ENCODE measurements around the gene S100A12.
"Not testable (repeated sequence)": the region's sequence is repeated elsewhere in the genome, so short reads cannot be mapped to it uniquely, and the experiment has no call there.

Gene S100A12

GRCh38 chr1:153349363-153350320 lies 25.8 kb downstream of the S100A12 start:
- no peak overlapping the region for H3K4me2 ChIP-seq (ENCODE audit: low read depth, low read length)
- H3K9me2 ChIP-seq (replicated peaks; ENCODE audit: insufficient read depth, low read length) = no peaks in the 10 kb centered on the region
- H3K36me3 ChIP-seq (replicated peaks; ENCODE audit: insufficient read depth, low read length) = no peaks in the 10 kb centered on the region
- H3K79me2 ChIP-seq (ENCODE audit: low read length) = no peaks in the 10 kb centered on the region
- TF ChIP-seq EZH2phosphoT487 (IDR thresholded peaks at IDR 0.05; ENCODE audit: low read length) = no peak
- no peak for TF ChIP-seq CTCF (IDR thresholded peaks at IDR 0.05; ENCODE audit: low read length)
- no peak for TF ChIP-seq EZH2 (optimal IDR thresholded peaks at IDR 0.05; ENCODE audit: low read depth, low read length)
- DNase-seq = no peak
- peaks cover 14% of the 10 kb centered on the region for H3K4me1 ChIP-seq (ENCODE audit: low read length)
- H3K9me3 ChIP-seq (replicated peaks; ENCODE audit: insufficient read depth, low read length) = no peaks in the 10 kb centered on the region
- H3K27ac ChIP-seq (ENCODE audit: low read length) = no peak overlapping the region
- no peaks in the 10 kb centered on the region for H4K20me1 ChIP-seq (ENCODE audit: insufficient read depth, low read length)
- no peaks in the 10 kb centered on the region for H3F3A ChIP-seq (ENCODE audit: insufficient read depth, low read length)
- no peak overlapping the region for H3K9ac ChIP-seq (ENCODE audit: low read length)
- no peak overlapping the region for H3K4me3 ChIP-seq (ENCODE audit: low read length)
- peaks cover 8% of the 10 kb centered on the region; the same call in 1 of the 2 replicates for H3K27me3 ChIP-seq (replicated peaks; ENCODE audit: insufficient read depth, low read length)
- H2AFZ ChIP-seq (ENCODE audit: low read length) = no peak overlapping the region

GRCh38 chr1:153348511-153349362 lies 26.7 kb downstream of the S100A12 start, which contains the start of gene PGLYRP4:
TSS of gene PGLYRP4 (minus strand) at chr1:153348841. CDS start at chr1:153347932, 909 bp downstream.
- Histone ChIP-seq H3K4me3 (ENCODE audit: low read length) (no peak within 1 kb of the TSS), H2AFZ (ENCODE audit: low read length) (no peak within 1 kb of the TSS), H3K27ac (ENCODE audit: low read length) (no peak within 1 kb of the TSS), H3K27me3 (replicated peaks; ENCODE audit: insufficient read depth, low read length) (peaks cover 8% of the 10 kb centered on the region; the same call in 1 of the 2 replicates), H4K20me1 (ENCODE audit: insufficient read depth, low read length) (no peaks in the 10 kb centered on the region), H3K4me1 (ENCODE audit: low read length) (peaks cover 21% of the 10 kb centered on the region), H3K9me3 (replicated peaks; ENCODE audit: insufficient read depth, low read length) (no peaks in the 10 kb centered on the region), H3K36me3 (replicated peaks; ENCODE audit: insufficient read depth, low read length) (no peaks in the 10 kb centered on the region), H3K9ac (ENCODE audit: low read length) (no peak within 1 kb of the TSS), H3K79me2 (ENCODE audit: low read length) (no peaks in the 10 kb centered on the region), H3F3A (ENCODE audit: insufficient read depth, low read length) (peaks cover 4% of the 10 kb centered on the region; the same call in 1 of the 2 replicates), H3K9me2 (replicated peaks; ENCODE audit: insufficient read depth, low read length) (no peaks in the 10 kb centered on the region), H3K4me2 (ENCODE audit: low read depth, low read length) (no peak within 1 kb of the TSS)
- DNase-seq = no peak
- TF ChIP-seq EZH2 (optimal IDR thresholded peaks at IDR 0.05; ENCODE audit: low read depth, low read length) = no peak
- no peak for TF ChIP-seq CTCF (IDR thresholded peaks at IDR 0.05; ENCODE audit: low read length)
- no peak for TF ChIP-seq EZH2phosphoT487 (IDR thresholded peaks at IDR 0.05; ENCODE audit: low read length)

GRCh38 chr1:153347856-153348255 lies 27.6 kb downstream of the S100A12 start:
- H3K4me3 ChIP-seq (ENCODE audit: low read length) = no peak overlapping the region
- no peaks in the 10 kb centered on the region for H3K9me3 ChIP-seq (replicated peaks; ENCODE audit: insufficient read depth, low read length)
- no peaks in the 10 kb centered on the region for H3K9me2 ChIP-seq (replicated peaks; ENCODE audit: insufficient read depth, low read length)

GRCh38 chr1:153347049-153347448 lies 28.4 kb downstream of the S100A12 start:
- H3K36me3 ChIP-seq (replicated peaks; ENCODE audit: insufficient read depth, low read length); H3K9me2 ChIP-seq (replicated peaks; ENCODE audit: insufficient read depth, low read length); H3K27me3 ChIP-seq (replicated peaks; ENCODE audit: insufficient read depth, low read length); H3K27ac ChIP-seq (ENCODE audit: low read length); DNase-seq; H3K4me2 ChIP-seq (ENCODE audit: low read depth, low read length); H3K4me3 ChIP-seq (ENCODE audit: low read length); H4K20me1 ChIP-seq (ENCODE audit: insufficient read depth, low read length); H2AFZ ChIP-seq (ENCODE audit: low read length); H3K79me2 ChIP-seq (ENCODE audit: low read length); H3K9me3 ChIP-seq (replicated peaks; ENCODE audit: insufficient read depth, low read length); H3F3A ChIP-seq (ENCODE audit: insufficient read depth, low read length); H3K9ac ChIP-seq (ENCODE audit: low read length): not testable (repeated sequence)
- peaks cover 29% of the 10 kb centered on the region for H3K4me1 ChIP-seq (ENCODE audit: low read length)

More at GRCh38 chr1:153347856-153348255, 27.6 kb downstream of the S100A12 start:
- no peak overlapping the region for H2AFZ ChIP-seq (ENCODE audit: low read length)
- H3K4me1 ChIP-seq (ENCODE audit: low read length) = peaks cover 29% of the 10 kb centered on the region
- no peak for TF ChIP-seq EZH2 (optimal IDR thresholded peaks at IDR 0.05; ENCODE audit: low read depth, low read length)
- no peak for TF ChIP-seq EZH2phosphoT487 (IDR thresholded peaks at IDR 0.05; ENCODE audit: low read length)
- TF ChIP-seq CTCF (IDR thresholded peaks at IDR 0.05; ENCODE audit: low read length) = no peak
- no peak overlapping the region for H3K27ac ChIP-seq (ENCODE audit: low read length)
- no peak for DNase-seq
- no peak overlapping the region for H3K4me2 ChIP-seq (ENCODE audit: low read depth, low read length)
- no peaks in the 10 kb centered on the region for H3K36me3 ChIP-seq (replicated peaks; ENCODE audit: insufficient read depth, low read length)
- H3K79me2 ChIP-seq (ENCODE audit: low read length) = no peaks in the 10 kb centered on the region
- H3K27me3 ChIP-seq (replicated peaks; ENCODE audit: insufficient read depth, low read length) = peaks cover 8% of the 10 kb centered on the region; the same call in 1 of the 2 replicates
- H4K20me1 ChIP-seq (ENCODE audit: insufficient read depth, low read length) = no peaks in the 10 kb centered on the region
- no peak overlapping the region for H3K9ac ChIP-seq (ENCODE audit: low read length)
- H3F3A ChIP-seq (ENCODE audit: insufficient read depth, low read length) = peaks cover 10% of the 10 kb centered on the region; the same call in 1 of the 2 replicates
